ENCODE results near the gene VNN1. TPM values are rescaled to one million over a fixed set of nuclear protein-coding genes. Genes with fewer than 3 reads are reported as not detected.

The VNN1 gene
- total and polyA plus RNA-seq, 9 donors = 0.28 to 5.0 (median 1.3) TPM; not detected in 1

GRCh38 chr6:132651062-132651461 lies 62.8 kb downstream of the VNN1 start:
- Histone ChIP-seq H3K27me3 (no peaks in the 10 kb centered on the region), H3K4me3 (no peak overlapping the region)
- intact Hi-C loops (cut with DNase I) = no loop called here

DNA sequence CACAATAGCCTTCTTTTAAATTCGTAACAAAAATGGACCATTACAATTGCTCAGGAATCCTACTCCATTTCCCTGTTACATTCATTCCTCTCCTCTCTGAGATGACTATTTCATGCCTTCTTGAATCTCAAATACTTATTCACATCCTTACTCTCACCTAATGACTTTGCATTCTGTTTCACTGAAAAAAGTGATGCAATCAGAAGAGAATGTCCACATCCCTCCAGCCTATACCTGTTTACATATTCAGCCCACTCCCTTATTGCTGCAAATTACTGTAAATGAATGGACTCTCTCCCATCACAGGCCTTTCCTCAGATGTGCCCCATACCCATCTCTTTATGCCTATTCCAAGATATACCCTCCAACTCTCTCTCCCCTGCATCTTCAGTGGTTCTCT lies 63.4 kb downstream of the VNN1 start:
- no peaks in the 10 kb centered on the region for H3K9me3 ChIP-seq
- H3K27ac ChIP-seq = no peak overlapping the region
- H3K4me3 ChIP-seq = no peak overlapping the region
- H3K4me1 ChIP-seq (ENCODE audit: insufficient read depth) = no peaks in the 10 kb centered on the region
- no peaks in the 10 kb centered on the region for H3K27me3 ChIP-seq
- TF ChIP-seq POLR2A (IDR thresholded peaks at IDR 0.05) (no peak), EP300 (IDR thresholded peaks at IDR 0.05) (no peak)
- TF ChIP-seq, protein P1, sequence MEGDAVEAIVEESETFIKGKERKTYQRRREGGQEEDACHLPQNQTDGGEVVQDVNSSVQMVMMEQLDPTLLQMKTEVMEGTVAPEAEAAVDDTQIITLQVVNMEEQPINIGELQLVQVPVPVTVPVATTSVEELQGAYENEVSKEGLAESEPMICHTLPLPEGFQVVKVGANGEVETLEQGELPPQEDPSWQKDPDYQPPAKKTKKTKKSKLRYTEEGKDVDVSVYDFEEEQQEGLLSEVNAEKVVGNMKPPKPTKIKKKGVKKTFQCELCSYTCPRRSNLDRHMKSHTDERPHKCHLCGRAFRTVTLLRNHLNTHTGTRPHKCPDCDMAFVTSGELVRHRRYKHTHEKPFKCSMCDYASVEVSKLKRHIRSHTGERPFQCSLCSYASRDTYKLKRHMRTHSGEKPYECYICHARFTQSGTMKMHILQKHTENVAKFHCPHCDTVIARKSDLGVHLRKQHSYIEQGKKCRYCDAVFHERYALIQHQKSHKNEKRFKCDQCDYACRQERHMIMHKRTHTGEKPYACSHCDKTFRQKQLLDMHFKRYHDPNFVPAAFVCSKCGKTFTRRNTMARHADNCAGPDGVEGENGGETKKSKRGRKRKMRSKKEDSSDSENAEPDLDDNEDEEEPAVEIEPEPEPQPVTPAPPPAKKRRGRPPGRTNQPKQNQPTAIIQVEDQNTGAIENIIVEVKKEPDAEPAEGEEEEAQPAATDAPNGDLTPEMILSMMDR (IDR thresholded peaks at IDR 0.05) = no peak
- no peaks in the 10 kb centered on the region for H3K36me3 ChIP-seq
- no peak for DNase-seq
- 93 to 100% (median 93%) methylated on average over 1 of the region's 1 CpG for WGBS, 3 donors
- intact Hi-C loops (cut with DNase I) = no loop called here

More at GRCh38 chr6:132651062-132651461, 62.8 kb downstream of the VNN1 start:
- no peaks in the 10 kb centered on the region for H3K9me3 ChIP-seq
- 84 to 92% (median 92%) methylated on average over 3 of the region's 3 CpGs for WGBS, 3 donors
- no peak overlapping the region for H3K27ac ChIP-seq
- TF ChIP-seq EP300 (IDR thresholded peaks at IDR 0.05) (no peak), POLR2A (IDR thresholded peaks at IDR 0.05) (no peak)
- TF ChIP-seq, protein P1 (IDR thresholded peaks at IDR 0.05) = no peak
- no peaks in the 10 kb centered on the region for H3K4me1 ChIP-seq (ENCODE audit: insufficient read depth)
- no peak for DNase-seq
- H3K36me3 ChIP-seq = no peaks in the 10 kb centered on the region

- Histone ChIP-seq H3K36me3 (no peaks in the 10 kb centered on the region), H3K4me1 (ENCODE audit: insufficient read depth) (no peaks in the 10 kb centered on the region), H3K27me3 (no peaks in the 10 kb centered on the region), H3K27ac (no peak overlapping the region), H3K4me3 (no peak overlapping the region), H3K9me3 (no peaks in the 10 kb centered on the region)
- DNase-seq = no peak
- 17 to 43% (median 21%) methylated on average over 2 of the region's 2 CpGs for WGBS, 3 donors
- intact Hi-C loops (cut with DNase I) = no loop called here
- TF ChIP-seq, protein P1 (IDR thresholded peaks at IDR 0.05) = no peak
- no peak for TF ChIP-seq EP300 (IDR thresholded peaks at IDR 0.05)
Measured at GRCh38 chr6:132648828-132649227, 65.0 kb downstream of the VNN1 start.

- Histone ChIP-seq H3K36me3 (no peaks in the 10 kb centered on the region), H3K27ac (no peak overlapping the region), H3K9me3 (no peaks in the 10 kb centered on the region), H3K27me3 (no peaks in the 10 kb centered on the region), H3K4me3 (no peak overlapping the region), H3K4me1 (ENCODE audit: insufficient read depth) (no peaks in the 10 kb centered on the region)
- TF ChIP-seq POLR2A (IDR thresholded peaks at IDR 0.05) (no peak), EP300 (IDR thresholded peaks at IDR 0.05) (no peak)
- TF ChIP-seq, protein P1 (IDR thresholded peaks at IDR 0.05) = no peak
- 16 to 46% (median 27%) methylated on average over 2 of the region's 2 CpGs for WGBS, 3 donors
- intact Hi-C loops (cut with DNase I) = no loop called here
- DNase-seq = no peak
Measured at GRCh38 chr6:132648356-132648755, 65.5 kb downstream of the VNN1 start.
